IMR-90 (cell line): ENCODE measurements around the gene CAND1. TPM values are rescaled to one million over a fixed set of nuclear protein-coding genes. Genes with fewer than 3 reads are reported as not detected.

Experiments used
- ATAC-seq: fragments of 200-7000 bp; cut with Tn5 transposase; 2 replicates; pipeline ENCODE4 v1.9.1; 2020; ENCODE audit warnings: low read depth, mild to moderate bottlenecking, moderate library complexity
- BruUV-seq: library from RNA; stranded (reverse); fragments of 400-500 nt; replicated peaks from 2 replicates; lab custom pipeline; 2021; lab: Mats Ljungman, UMichigan
- CTCF ChIA-PET: fragments of 300-600 bp; formaldehyde crosslinking; extraction: SDS; loops from one replicate; lab custom pipeline; 2021; ENCODE audit warnings: antibody characterized with exemption; lab: Yijun Ruan, JAX
- POLR2A ChIA-PET: fragments of 300-600 bp; sonication (Branson Sonifier 250); formaldehyde crosslinking; loops from one replicate; lab custom pipeline; 2022; ENCODE audit warnings: antibody characterized with exemption; ENCODE audit not compliant: unreplicated experiment; lab: Charles Lee
- DNase-seq: peaks from one replicate; pipeline ENCODE4 v3.0.0; 2013
- H2AFZ ChIP-seq: replicated peaks from 2 replicates; pipeline ENCODE3; 2013; ENCODE audit warnings: low read length, mild to moderate bottlenecking; ENCODE audit not compliant: poor library complexity
- H2AK5ac ChIP-seq: 2 replicates; pipeline ENCODE4 v1.6.1; 2013; ENCODE audit warnings: low read depth, low read length, inconsistent platforms
- H2AK9ac ChIP-seq: replicated peaks from 2 replicates; pipeline ENCODE3; 2013; ENCODE audit warnings: mild to moderate bottlenecking, low read depth, low read length, moderate library complexity; ENCODE audit not compliant: poor library complexity
- H2BK120ac ChIP-seq: 2 replicates; pipeline ENCODE4 v1.6.1; 2013; ENCODE audit warnings: low read depth, low read length, inconsistent platforms
- H2BK15ac ChIP-seq: 3 replicates; pipeline ENCODE4 v1.6.1; 2013; ENCODE audit warnings: low read depth, low read length, inconsistent platforms
- H2BK20ac ChIP-seq: 2 replicates; pipeline ENCODE4 v1.6.1; 2013; ENCODE audit warnings: low read depth, mild to moderate bottlenecking, inconsistent platforms, low read length, moderate library complexity
- H2BK5ac ChIP-seq: 2 replicates; pipeline ENCODE4 v1.6.1; 2013; ENCODE audit warnings: mild to moderate bottlenecking, low read depth, low read length, inconsistent platforms; ENCODE audit not compliant: poor library complexity, severe bottlenecking
- H3K14ac ChIP-seq: replicated peaks from 2 replicates; pipeline ENCODE4 v1.6.1; 2013; ENCODE audit warnings: low read depth, low read length, inconsistent platforms
- H3K18ac ChIP-seq: 2 replicates; pipeline ENCODE4 v1.6.1; 2013; ENCODE audit warnings: low read depth, low read length, control low read depth
- H3K23ac ChIP-seq: 2 replicates; pipeline ENCODE4 v1.6.1; 2013; ENCODE audit warnings: low read depth, low read length, inconsistent platforms
- H3K27ac ChIP-seq: 2 replicates; pipeline ENCODE4 v1.5.1; 2013; ENCODE audit warnings: mild to moderate bottlenecking, control low read depth, low read length; ENCODE audit not compliant: insufficient read depth
- H3K27me3 ChIP-seq: 2 replicates; pipeline ENCODE4 v1.6.1; 2013; ENCODE audit warnings: low read length; ENCODE audit not compliant: control insufficient read depth, insufficient read depth
- H3K36me3 ChIP-seq: 2 replicates; pipeline ENCODE4 v1.6.1; 2013; ENCODE audit warnings: low read length, mixed read lengths; ENCODE audit not compliant: control insufficient read depth, insufficient read depth
- H3K4ac ChIP-seq: 2 replicates; pipeline ENCODE4 v1.6.1; 2013; ENCODE audit warnings: low read depth, low read length, inconsistent platforms
- H3K4me1 ChIP-seq: 2 replicates; pipeline ENCODE4 v1.6.1; 2013; ENCODE audit warnings: low read length, mixed read lengths; ENCODE audit not compliant: control insufficient read depth, insufficient read depth
- H3K4me2 ChIP-seq: 2 replicates; pipeline ENCODE4 v1.6.1; 2013; ENCODE audit warnings: low read depth, mild to moderate bottlenecking, control low read depth, low read length, moderate library complexity
- H3K4me3 ChIP-seq: 2 replicates; pipeline ENCODE4 v1.5.1; 2013; ENCODE audit warnings: low read depth, mild to moderate bottlenecking, control low read depth, low read length, moderate library complexity; ENCODE audit not compliant: insufficient read depth
- H3K56ac ChIP-seq: 2 replicates; pipeline ENCODE4 v1.6.1; 2013; ENCODE audit warnings: low read length, inconsistent platforms; ENCODE audit not compliant: insufficient read depth; ENCODE audit errors: extremely low read depth
- H3K79me1 ChIP-seq, 2 experiments: 2 replicates each; pipeline ENCODE4 v1.6.1; 2013; ENCODE audit warnings: low read length in 2 of 2, inconsistent platforms in 1 of 2, low read depth in 1 of 2
- H3K9ac ChIP-seq: 2 replicates; pipeline ENCODE4 v1.6.1; 2013; ENCODE audit warnings: low read depth, low read length, control low read depth
- H3K9me1 ChIP-seq: 2 replicates; pipeline ENCODE4 v1.6.1; 2013; ENCODE audit warnings: low read length, inconsistent platforms; ENCODE audit not compliant: insufficient read depth
- H3K9me3 ChIP-seq: 2 replicates; pipeline ENCODE4 v1.6.1; 2013; ENCODE audit warnings: low read length; ENCODE audit not compliant: control insufficient read depth, insufficient read depth
- H4K20me1 ChIP-seq: 2 replicates; pipeline ENCODE4 v1.6.1; 2013; ENCODE audit warnings: low read length, inconsistent platforms; ENCODE audit not compliant: insufficient read depth
- H4K5ac ChIP-seq: 2 replicates; pipeline ENCODE4 v1.6.1; 2013; ENCODE audit warnings: mild to moderate bottlenecking, low read depth, low read length, control low read depth
- H4K8ac ChIP-seq, 2 experiments: 2 replicates each; pipeline ENCODE4 v1.6.1; 2013; ENCODE audit warnings: low read depth in 2 of 2, low read length in 2 of 2, control low read depth in 1 of 2, inconsistent platforms in 1 of 2
- H4K91ac ChIP-seq: 2 replicates; pipeline ENCODE4 v1.6.1; 2013; ENCODE audit warnings: low read depth, low read length, inconsistent platforms; ENCODE audit not compliant: insufficient read depth
- BHLHE40 ChIP-seq: fragments of 150-350 bp; IDR thresholded peaks from 2 replicates; pipeline ENCODE4 v1.6.1; 2016; ENCODE audit warnings: mild to moderate bottlenecking, low read depth, low read length
- CEBPB ChIP-seq: IDR thresholded peaks from 2 replicates; pipeline ENCODE4 v1.6.1; 2012; ENCODE audit warnings: low read depth, low read length, improper control_type of control experiment
- CHD1 ChIP-seq: IDR thresholded peaks from 2 replicates; pipeline ENCODE4 v1.6.1; 2012; ENCODE audit warnings: low read depth, low read length, improper control_type of control experiment
- CTCF ChIP-seq: conservative IDR thresholded peaks from 2 replicates; pipeline ENCODE4 v1.5.1; 2012; ENCODE audit warnings: mild to moderate bottlenecking, low read depth, low read length, improper control_type of control experiment
- ELK1 ChIP-seq: fragments of 150-350 bp; IDR thresholded peaks from 2 replicates; pipeline ENCODE4 v1.6.1; 2016; ENCODE audit warnings: low read depth, mild to moderate bottlenecking, low read length, moderate library complexity, borderline replicate concordance
- FOS ChIP-seq: fragments of 150-350 bp; IDR thresholded peaks from 2 replicates; pipeline ENCODE4 v1.6.1; 2016; ENCODE audit warnings: low read depth, low read length
- MAFK ChIP-seq: IDR thresholded peaks from 2 replicates; pipeline ENCODE4 v1.6.1; 2012; ENCODE audit warnings: low read depth, low read length, improper control_type of control experiment
- MAZ ChIP-seq: IDR thresholded peaks from 2 replicates; pipeline ENCODE4 v1.6.1; 2012; ENCODE audit warnings: low read depth, mild to moderate bottlenecking, low read length, improper control_type of control experiment, moderate library complexity, borderline replicate concordance
- NFE2L2 ChIP-seq: fragments of 150-350 bp; IDR thresholded peaks from 2 replicates; pipeline ENCODE4 v1.6.1; 2016; ENCODE audit warnings: low read depth, mild to moderate bottlenecking, low read length
- POLR2A ChIP-seq: IDR thresholded peaks from 2 replicates; pipeline ENCODE4 v1.6.1; 2012; ENCODE audit warnings: mild to moderate bottlenecking, low read depth, low read length
- RAD21 ChIP-seq: IDR thresholded peaks from 2 replicates; pipeline ENCODE4 v1.6.1; 2012; ENCODE audit warnings: low read length, improper control_type of control experiment
- RCOR1 ChIP-seq: IDR thresholded peaks from 2 replicates; pipeline ENCODE4 v1.6.1; 2012; ENCODE audit warnings: mild to moderate bottlenecking, low read length, improper control_type of control experiment; ENCODE audit not compliant: insufficient replicate concordance
- RFX5 ChIP-seq: IDR thresholded peaks from 2 replicates; pipeline ENCODE4 v1.8.0; 2012; ENCODE audit warnings: low read depth, mild to moderate bottlenecking, low read length, moderate library complexity
- WGBS, 2 experiments: methylation state at CpG; one replicate each; pipeline versions ENCODE4 v1.1.5 to v1.1.7; 2013; ENCODE audit warnings: missing lambda C conversion rate in 2 of 2; ENCODE audit not compliant: insufficient read length in 1 of 2; ENCODE audit errors: extremely low coverage in 2 of 2; 5-methylcytosine and 5-hydroxymethylcytosine counted together
- dilution Hi-C: fragments of 300-500 bp; cut with HindIII; formaldehyde crosslinking; loops from one replicate; pipeline ENCODE4 v1.14.3; 2018; ENCODE audit warnings: low sequenced_read_pairs; ENCODE audit not compliant: unreplicated experiment
- in situ Hi-C: fragments of 300-500 bp; cut with MboI; formaldehyde crosslinking; loops from 3 replicates; pipeline ENCODE4 v1.14.3; 2019; ENCODE audit warnings: low sequenced_read_pairs, inconsistent platforms, mixed read lengths
- intact Hi-C: fragments of 100-400 bp; cut with micrococcal nuclease; formaldehyde crosslinking; loops from 2 replicates; pipeline ENCODE4 v1.10.0; 2022
- polyA plus RNA-seq, 3 experiments: library from polyadenylated mRNA; depleted of rRNA; stranded (reverse); fragments of >200 nt; gene quantifications; 2 replicates each; pipeline ENCODE4 v1.2.3, GENCODE V29; 2012; ENCODE audit warnings: low replicate concordance in 1 of 3
- total RNA-seq: library from RNA; depleted of rRNA; stranded (reverse); fragments of >200 nt; gene quantifications from 2 replicates; pipeline ENCODE4 v1.2.3, GENCODE V29; 2012

The CAND1 gene
- total and polyA plus RNA-seq, 2 of the 4 experiments (the other 2 are of a cell fraction), result 42.6 to 91.4 TPM

- Histone ChIP-seq H3K4ac (no peak overlapping the region), H3K79me1 (no peaks in the 10 kb centered on the region), H2AK5ac (no peak overlapping the region), H3K56ac (no peak overlapping the region), H3K4me2 (no peak overlapping the region), H3K4me3 (no peak overlapping the region), H4K8ac (no peak overlapping the region), H3K14ac (no peak overlapping the region), H2AK9ac (no peak overlapping the region), H4K5ac (no peak overlapping the region), H3K23ac (no peak overlapping the region), H3K27ac (no peak overlapping the region), H2BK20ac (no peak overlapping the region), H4K91ac (no peak overlapping the region), H3K9me1 (peaks cover 3% of the 10 kb centered on the region; the same call in 1 of the 2 replicates), H3K36me3 (peaks cover 21% of the 10 kb centered on the region), H3K27me3 (no peaks in the 10 kb centered on the region), H4K20me1 (no peaks in the 10 kb centered on the region), H3K4me1 (no peaks in the 10 kb centered on the region), H3K9me3 (peaks cover 3% of the 10 kb centered on the region; the same call in 1 of the 2 replicates), H2AFZ (no peak overlapping the region), H2BK15ac (no peak overlapping the region), H2BK5ac (no peak overlapping the region), H3K9ac (no peak overlapping the region), H3K18ac (no peak overlapping the region), H2BK120ac (no peak overlapping the region)
- ATAC-seq, result no peak
- 88% methylated on average over 1 of the region's 3 CpGs; no CpG with 5 or more reads in 1 of the 2 experiments for WGBS, 2 experiments
- DNase-seq, result no peak
- dilution Hi-C loops, result no loop called here
- POLR2A ChIA-PET, result no interaction called here
- BruUV-seq, result no TSS peak
- in situ Hi-C loops, result no loop called here
- TF ChIP-seq RAD21, result no peak
- TF ChIP-seq CHD1, result no peak
- no peak for TF ChIP-seq RCOR1
- no peak for TF ChIP-seq RFX5
- no peak for TF ChIP-seq ELK1
- TF ChIP-seq MAZ, result no peak
- TF ChIP-seq CTCF, result no peak
- no peak for TF ChIP-seq POLR2A
- no peak for TF ChIP-seq MAFK
- TF ChIP-seq NFE2L2, result no peak
- TF ChIP-seq BHLHE40, result no peak
- no peak for TF ChIP-seq FOS
- TF ChIP-seq CEBPB, result no peak
- intact Hi-C loops, result no loop called here
- CTCF ChIA-PET, result no interaction called here
Measured at GRCh38 chr12:67318786-67319185, 49.6 kb downstream of the CAND1 start.
